DMS 273 treated with DMSO at 0.1 percent for 48 hours (cell line): Measurements from ENCODE around the gene PNPT1.
A peak's percentile ranks its signal among the peaks of the same experiment; 100 is the strongest.
"Not testable (repeated sequence)": the region's sequence is repeated elsewhere in the genome, so short reads cannot be mapped to it uniquely, and the experiment has no call there.

Experiments
- DNase-seq: peaks from one replicate; lab custom pipeline; 2025; lab: John Stamatoyannopoulos, UW

The PNPT1 gene

GRCh38 chr2:55693181-55694125, at the start of gene PNPT1:
Gene PNPT1, minus strand, starts transcription at chr2:55693844. Its CDS starts 21 bp downstream, at chr2:55693823.
- peak; percentile 93 for DNase-seq

GRCh38 chr2:55742996-55743395, 49.4 kb upstream of the PNPT1 start:
- DNase-seq, result no peak

- DNase-seq, result not testable (repeated sequence)
These were observed 42.4 kb upstream of the PNPT1 start for GRCh38 chr2:55736019-55736536.

- DNase-seq, result no peak
These were observed 41.1 kb upstream of the PNPT1 start for GRCh38 chr2:55734726-55735125.

- DNase-seq, result no peak
These were observed 39.7 kb upstream of the PNPT1 start for GRCh38 chr2:55733335-55733734.

GRCh38 chr2:55732854-55733253, 39.2 kb upstream of the PNPT1 start:
- no peak for DNase-seq

- no peak for DNase-seq
These were observed 35.6 kb upstream of the PNPT1 start for GRCh38 chr2:55729136-55729685.

- DNase-seq, result no peak
These were observed 28.1 kb upstream of the PNPT1 start for GRCh38 chr2:55721596-55722215.

- DNase-seq, result no peak
These were observed 26.8 kb upstream of the PNPT1 start for GRCh38 chr2:55720417-55720816.

- no peak for DNase-seq
These were observed 26.2 kb upstream of the PNPT1 start for GRCh38 chr2:55719852-55720251.

GRCh38 chr2:55718165-55719008, 24.7 kb upstream of the PNPT1 start:
- no peak for DNase-seq

GRCh38 chr2:55715626-55716025, 22.0 kb upstream of the PNPT1 start:
- no peak for DNase-seq

- DNase-seq, result not testable (repeated sequence)
These were observed 21.5 kb upstream of the PNPT1 start for GRCh38 chr2:55715178-55715577.

GRCh38 chr2:55712477-55713060, 18.9 kb upstream of the PNPT1 start:
- no peak for DNase-seq

GRCh38 chr2:55710025-55710424, 16.4 kb upstream of the PNPT1 start:
- DNase-seq, result no peak

GRCh38 chr2:55707751-55708150, 14.1 kb upstream of the PNPT1 start:
- DNase-seq, result no peak

- DNase-seq, result not testable (repeated sequence)
These were observed 12.6 kb upstream of the PNPT1 start for GRCh38 chr2:55706258-55706657.

- DNase-seq, result no peak
These were observed 11.5 kb upstream of the PNPT1 start for GRCh38 chr2:55705027-55705653.

- no peak for DNase-seq
These were observed 9.7 kb upstream of the PNPT1 start for GRCh38 chr2:55703350-55703749.

- not testable (repeated sequence) for DNase-seq
These were observed 904 bp downstream of the PNPT1 start for GRCh38 chr2:55692740-55693139.

- no peak for DNase-seq
These were observed 21.0 kb downstream of the PNPT1 start for GRCh38 chr2:55672630-55673029.
